Measurements from ENCODE around the gene PTPN1.

DNA sequence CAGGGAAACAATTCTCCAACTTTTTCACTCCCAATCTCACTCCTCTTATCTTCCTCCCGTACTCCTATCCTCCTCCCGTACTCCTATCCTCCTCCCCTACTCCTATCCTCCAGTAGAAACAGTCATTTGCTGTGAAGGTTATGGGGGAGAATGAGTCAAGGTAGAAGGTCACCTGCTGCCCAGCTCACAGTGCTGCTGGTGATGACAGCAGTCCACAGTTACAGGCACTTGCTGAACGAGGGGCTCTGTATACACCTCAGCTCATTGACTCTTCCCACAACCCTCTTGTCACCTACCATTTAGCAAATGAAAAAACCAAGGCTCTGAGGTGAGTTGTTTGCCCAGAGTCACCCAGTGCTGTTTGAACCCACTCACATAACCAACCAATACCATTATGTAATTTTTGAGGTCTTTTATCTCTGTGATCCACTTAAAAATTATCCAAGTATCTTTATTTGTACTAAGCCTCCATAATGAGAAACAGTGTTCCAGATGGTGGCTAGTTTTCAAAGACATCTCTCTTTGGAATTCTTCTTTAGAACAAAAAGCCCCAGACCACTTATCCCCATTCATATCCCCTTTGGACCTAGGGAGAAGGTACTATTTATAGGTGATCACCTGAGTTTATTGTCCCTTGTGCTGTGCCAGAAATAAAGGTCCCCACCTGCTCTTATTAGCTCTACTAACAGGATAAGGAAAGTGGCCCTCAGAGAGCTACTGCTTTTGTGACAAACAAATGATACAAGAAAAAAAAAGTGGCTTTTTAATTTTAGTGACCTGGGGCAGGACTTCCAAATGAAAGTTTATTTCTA, 53.2 kb downstream of the PTPN1 start:
- TF ChIP-seq CTCF (IDR thresholded peaks at IDR 0.05), result no peak
- no peak for TF ChIP-seq ZFX (IDR thresholded peaks at IDR 0.05; ENCODE audit: borderline replicate concordance)

All from 22Rv1 (cell line).